Psoas muscle (tissue), 8 donors: ENCODE results near the gene HYLS1. TPM values are rescaled to one million over a fixed set of nuclear protein-coding genes. Genes with fewer than 3 reads are reported as not detected.

ENCODE experiments used
- ATAC-seq, 4 donors: fragments of 200-7000 bp; cut with Tn5 transposase; one replicate each; pipeline ENCODE4 v1.9.1; 2020; ENCODE audit warnings: moderate library complexity in 3 of 4, mild to moderate bottlenecking in 2 of 4
- DNase-seq, 2 donors: peaks; one replicate each; pipeline ENCODE4 v3.0.0-alpha.2; 2020
- H3K27ac ChIP-seq: fragments of 200-600 bp; one replicate; pipeline ENCODE4 v1.8.0; 2022
- H3K27me3 ChIP-seq, 3 donors: fragments of 200-600 bp in 1 of 3; one replicate each; pipeline versions ENCODE4 v1.6.1 to v1.8.0; 2013 to 2022; ENCODE audit warnings: low read length in 2 of 3, mild to moderate bottlenecking in 2 of 3, moderate library complexity in 1 of 3; ENCODE audit not compliant: insufficient read depth in 3 of 3
- H3K36me3 ChIP-seq, 2 donors: fragments of 200-600 bp in 1 of 2; one replicate each; pipeline versions ENCODE4 v1.6.1 to v1.8.0; 2013 to 2022; ENCODE audit warnings: low read depth in 1 of 2, mild to moderate bottlenecking in 1 of 2, moderate library complexity in 1 of 2; ENCODE audit not compliant: insufficient read depth in 1 of 2
- H3K4me1 ChIP-seq: fragments of 200-600 bp; one replicate; pipeline ENCODE4 v1.8.0; 2022
- H3K4me3 ChIP-seq: fragments of 200-600 bp; one replicate; pipeline ENCODE4 v1.8.0; 2022; ENCODE audit warnings: mild to moderate bottlenecking
- H3K9me3 ChIP-seq: fragments of 200-600 bp; one replicate; pipeline ENCODE4 v1.8.0; 2022
- CTCF ChIP-seq: fragments of 200-600 bp; IDR thresholded peaks from one replicate; pipeline ENCODE4 v1.8.0; 2022; ENCODE audit warnings: antibody characterized with exemption
- WGBS, 3 donors: extraction: QIAGEN DNeasy Blood & Tissue Kit; methylation state at CpG; one replicate each; pipeline versions ENCODE4 v1.1.6 to v1.1.7; 2013; 5-methylcytosine and 5-hydroxymethylcytosine counted together
- intact Hi-C, 2 donors: fragments of 100-400 bp; cut with DNase I; formaldehyde crosslinking; loops; one replicate each; pipeline versions ENCODE4 v1.11.0 to v1.14.2; 2022
- polyA plus RNA-seq, 3 donors: library from polyadenylated mRNA; stranded (reverse); fragments of 200-250 nt; gene quantifications; one replicate each; pipeline ENCODE4 v1.2.3, GENCODE V29; 2013
- total RNA-seq, 4 donors: library from RNA; stranded (reverse); fragmentation: NEBNext Ultra II Directional in 2 of 4; extraction: Animal tissue kit (Norgen Biotek cat#: 25700) in 2 of 4; gene quantifications; one replicate each; pipeline versions ENCODE4 v1.2.1 to v1.2.4, GENCODE V29; 2021 to 2023
- donor health status: healthy with polysubstance abuse.
- donor health status: DM: no; HTN: no; CAD: no; lungs with moderate emphysema.
- donor health status: Bipolar disorder and iron deficiency.
- donor health status: healthy.
- donor health status: DM: yes; HTN: yes; CAD: no.
- donor health status: DM: no; HTN: no; CAD: no.
- donor health status: DM: no; HTN: no; CAD: no.
- donor health status: DM: yes; HTN: yes; CAD: no.

Gene HYLS1
- total and polyA plus RNA-seq, 7 donors: 1.8 to 7.2 (median 3.8) TPM

DNA sequence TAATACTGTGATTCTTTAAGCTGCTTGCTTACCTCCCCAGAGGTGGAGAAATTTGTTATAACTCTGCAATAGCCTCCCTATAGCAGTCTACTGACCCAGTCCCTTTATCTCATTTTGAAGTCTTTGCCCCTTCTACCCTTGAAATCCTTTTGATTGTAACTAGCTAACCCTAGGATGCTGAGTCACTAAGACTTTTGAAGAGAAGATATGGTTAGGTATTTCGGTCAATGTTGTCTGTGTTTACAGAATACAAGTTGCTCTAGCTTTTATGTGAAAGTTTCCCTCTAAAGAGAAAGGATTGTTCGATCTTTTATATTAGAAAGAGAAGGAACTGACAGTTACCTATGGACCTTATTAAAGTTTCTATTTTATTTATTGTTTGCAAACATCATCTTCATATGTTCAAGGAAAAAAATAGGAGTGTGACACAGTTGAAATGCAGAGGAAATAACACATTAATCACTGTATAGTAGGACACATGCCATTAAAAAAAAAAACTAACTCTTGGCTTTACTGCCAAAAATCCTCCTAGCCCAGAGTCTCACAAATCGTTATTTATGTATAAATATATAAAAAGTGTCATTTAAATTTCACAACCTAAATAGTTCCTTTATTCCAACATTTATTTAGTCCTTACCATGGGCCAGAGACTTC, 3.1 kb downstream of the HYLS1 start:
- H3K36me3 ChIP-seq: peaks cover 7 to 42% of the 10 kb centered on the region in 2 donors
- DNase-seq (no peak), ATAC-seq (no peak)
- no peak overlapping the region for H3K4me3 ChIP-seq
- 84 to 86% (median 85%) methylated on average over 3 of the region's 3 CpGs for WGBS, 3 donors
- intact Hi-C loops: no loop called here
- H3K4me1 ChIP-seq: peaks cover 8% of the 10 kb centered on the region
- no peak for TF ChIP-seq CTCF
- no peak overlapping the region for H3K27ac ChIP-seq
- H3K27me3 ChIP-seq: no peaks in the 10 kb centered on the region
- no peaks in the 10 kb centered on the region for H3K9me3 ChIP-seq

DNA sequence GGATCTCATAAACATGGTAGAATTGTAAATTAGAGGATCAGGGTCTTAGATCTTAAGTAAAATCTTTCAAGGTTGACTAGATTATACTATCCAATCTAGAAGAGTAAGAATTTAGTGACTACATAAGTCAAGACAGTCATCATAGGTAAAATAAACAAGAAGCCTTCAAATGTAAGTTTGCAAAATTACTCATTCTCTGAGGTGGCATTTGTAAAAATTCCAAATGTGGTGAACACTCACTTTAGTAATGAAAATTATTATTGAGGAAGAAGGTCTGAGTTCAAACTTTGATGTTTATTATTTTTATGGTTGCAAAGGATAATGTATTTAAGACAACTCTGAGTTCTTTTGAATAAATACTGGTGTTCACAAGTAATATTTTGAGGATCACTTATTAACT, 4.6 kb downstream of the HYLS1 start:
- Histone ChIP-seq H3K9me3 (no peaks in the 10 kb centered on the region), H3K36me3 (peaks cover 7 to 54% of the 10 kb centered on the region in 2 donors), H3K27ac (no peak overlapping the region), H3K27me3 (no peaks in the 10 kb centered on the region), H3K4me1 (peaks cover 8% of the 10 kb centered on the region), H3K4me3 (no peak overlapping the region)
- ATAC-seq (no peak), DNase-seq (no peak)
- no peak for TF ChIP-seq CTCF
- intact Hi-C loops: no loop called here

- peaks cover 8% of the 10 kb centered on the region for H3K4me1 ChIP-seq
- DNase-seq: no peak
- H3K27ac ChIP-seq: no peak overlapping the region
- intact Hi-C loops: no loop called here
- H3K36me3 ChIP-seq: peaks cover 7 to 54% of the 10 kb centered on the region in 2 donors
- H3K4me3 ChIP-seq: no peak overlapping the region
- ATAC-seq: no peak
- TF ChIP-seq CTCF: no peak
- H3K9me3 ChIP-seq: no peaks in the 10 kb centered on the region
- no peaks in the 10 kb centered on the region for H3K27me3 ChIP-seq
Measured at GRCh38 chr11:125892994-125893393, 5.5 kb downstream of the HYLS1 start.

DNA sequence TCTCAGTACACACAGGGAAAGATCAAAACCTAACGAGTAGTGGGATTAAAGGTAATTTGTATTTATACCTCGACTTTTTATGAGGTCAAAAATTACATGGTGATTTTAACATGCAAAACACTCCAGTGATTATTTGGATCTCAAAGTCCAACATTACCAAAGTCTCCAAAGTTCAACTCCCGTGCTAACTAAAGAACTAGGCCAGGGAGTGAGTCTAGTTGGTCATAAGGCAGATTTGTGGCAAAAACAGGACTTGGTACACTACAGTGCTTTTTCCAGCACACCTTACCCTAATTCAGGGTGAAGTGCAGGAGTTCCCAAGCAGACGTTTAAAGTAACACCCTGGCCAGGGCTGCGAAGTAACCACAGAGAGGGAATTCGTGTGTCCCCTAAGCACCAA, 14.4 kb downstream of the HYLS1 start:
- H3K9me3 ChIP-seq: no peaks in the 10 kb centered on the region
- TF ChIP-seq CTCF: no peak
- no peak overlapping the region for H3K27ac ChIP-seq
- ATAC-seq (no peak), DNase-seq (no peak)
- H3K4me3 ChIP-seq: peak overlapping the region; percentile 87
- 74 to 76% (median 75%) methylated on average over 6 of the region's 6 CpGs for WGBS, 3 donors
- peaks cover 5 to 14% of the 10 kb centered on the region in 2 donors for H3K36me3 ChIP-seq
- peaks cover 4 to 26% (median 7%) of the 10 kb centered on the region in 3 donors for H3K27me3 ChIP-seq
- intact Hi-C loops: no loop called here
- peaks cover 10% of the 10 kb centered on the region for H3K4me1 ChIP-seq
